HCT116 (cell line): Measurements from ENCODE around the gene NYAP1. TPM values are rescaled to one million over a fixed set of nuclear protein-coding genes. Genes with fewer than 3 reads are reported as not detected.

ENCODE experiments used
- ATAC-seq: fragments of 200-7000 bp; cut with Tn5 transposase; 2 replicates; pipeline ENCODE4 v1.9.1; 2020; ENCODE audit warnings: mild to moderate bottlenecking, moderate library complexity
- BruUV-seq: library from RNA; stranded (reverse); fragments of 400-500 nt; replicated peaks from 2 replicates; lab custom pipeline; 2021; lab: Mats Ljungman, UMichigan
- CTCF ChIA-PET: fragments of 300-600 bp; sonication (Branson Sonifier 250); formaldehyde crosslinking; loops from one replicate; lab custom pipeline; 2021; ENCODE audit warnings: antibody characterized with exemption; lab: Charles Lee
- POLR2A ChIA-PET: fragments of 300-600, 350-600 bp; sonication (Branson Sonifier 250); formaldehyde crosslinking; loops from one replicate; lab custom pipeline; 2021; ENCODE audit warnings: antibody characterized with exemption; lab: Charles Lee
- RAD21 ChIA-PET, 2 experiments: fragments of 300-600 bp; sonication (Branson Sonifier 250); formaldehyde crosslinking; loops; one replicate each; lab custom pipeline; 2023; ENCODE audit warnings: low total read pairs in 2 of 2; ENCODE audit not compliant: uncharacterized antibody in 2 of 2, unreplicated experiment in 2 of 2, low non-redundant PET in 1 of 2; lab: Charles Lee
- DNase-seq: peaks from one replicate; pipeline ENCODE4 v3.0.0-alpha.2; 2010; ENCODE audit warnings: low read depth, low spot score
- H2AFZ ChIP-seq: fragments of 200-600 bp; shearing (Covaris generic), sonication (generic); 2 replicates; pipeline ENCODE4 v1.6.1; 2017; ENCODE audit warnings: low read depth, mixed run types, mixed read lengths, antibody characterized with exemption, low read length; ENCODE audit not compliant: poor library complexity, severe bottlenecking
- H3K27ac ChIP-seq: 2 replicates; pipeline ENCODE4 v1.5.1; 2012; ENCODE audit warnings: low read depth, low read length
- H3K27me3 ChIP-seq: fragments of 200-600 bp; sonication (generic); 2 replicates; pipeline ENCODE4 v1.6.1; 2016; ENCODE audit warnings: mixed run types, low read length, mixed read lengths; ENCODE audit not compliant: insufficient read depth
- H3K36me3 ChIP-seq, 2 experiments: fragments of 200-500 bp in 1 of 2; fragments of 200-600 bp in 1 of 2; sonication (Bioruptor generic) in 1 of 2; sonication (generic) in 1 of 2; 2 replicates each; pipeline versions ENCODE4 v1.5.1 to v1.6.1; 2014 to 2016; ENCODE audit warnings: low read length in 2 of 2, inconsistent platforms in 1 of 2, mixed read lengths in 1 of 2, mixed run types in 1 of 2; ENCODE audit not compliant: insufficient read depth in 2 of 2, control insufficient read depth in 1 of 2
- H3K4me1 ChIP-seq, 2 experiments: fragments of 200-600 bp in 1 of 2; sonication (generic) in 1 of 2; 2 replicates each; pipeline versions ENCODE4 v1.5.1 to v1.6.1; 2012 to 2017; ENCODE audit warnings: low read length in 2 of 2, inconsistent platforms in 1 of 2, mild to moderate bottlenecking in 1 of 2, mixed read lengths in 1 of 2, mixed run types in 1 of 2, moderate library complexity in 1 of 2; ENCODE audit not compliant: insufficient read depth in 2 of 2, control insufficient read depth in 1 of 2
- H3K4me2 ChIP-seq: fragments of 200-600 bp; sonication (generic); 2 replicates; pipeline ENCODE4 v1.6.1; 2017; ENCODE audit warnings: mixed run types, low read length, mixed read lengths
- H3K4me3 ChIP-seq, 2 experiments: fragments of 200-600 bp in 1 of 2; sonication (generic) in 1 of 2; replicated peaks in 1 of 2; 2 replicates each; pipeline ENCODE4 v1.5.1; 2011 to 2016; ENCODE audit warnings: low read length in 2 of 2, control low read depth in 1 of 2, low read depth in 1 of 2, mild to moderate bottlenecking in 1 of 2, mixed read lengths in 1 of 2, mixed run types in 1 of 2
- H3K79me2 ChIP-seq: fragments of 200-600 bp; sonication (generic); 2 replicates; pipeline ENCODE4 v1.6.1; 2017; ENCODE audit warnings: mild to moderate bottlenecking, mixed run types, low read length, moderate library complexity, mixed read lengths; ENCODE audit not compliant: insufficient read depth
- H3K9ac ChIP-seq: fragments of 200-600 bp; sonication (generic); 2 replicates; pipeline ENCODE4 v1.6.1; 2016; ENCODE audit warnings: low read length, mixed read lengths
- H3K9me2 ChIP-seq: fragments of 200-600 bp; sonication (generic), shearing (Covaris generic); 2 replicates; pipeline ENCODE4 v1.6.1; 2017; ENCODE audit warnings: mixed run types, mild to moderate bottlenecking, moderate library complexity; ENCODE audit not compliant: insufficient read depth
- H3K9me3 ChIP-seq, 2 experiments: fragments of 200-500 bp in 1 of 2; fragments of 200-600 bp in 1 of 2; sonication (Bioruptor generic) in 1 of 2; sonication (generic) in 1 of 2; 2 replicates each; pipeline ENCODE4 v1.6.1; 2014 to 2017; ENCODE audit warnings: low read length in 2 of 2, mixed read lengths in 2 of 2, inconsistent platforms in 1 of 2, low read depth in 1 of 2, mild to moderate bottlenecking in 1 of 2, mixed run types in 1 of 2, moderate library complexity in 1 of 2; ENCODE audit not compliant: control insufficient read depth in 1 of 2, insufficient read depth in 1 of 2
- H4K20me1 ChIP-seq: fragments of 200-600 bp; sonication (generic), shearing (Covaris generic); 2 replicates; pipeline ENCODE4 v1.6.1; 2017; ENCODE audit warnings: mixed run types, mild to moderate bottlenecking, moderate library complexity; ENCODE audit not compliant: insufficient read depth
- EGR1 ChIP-seq: IDR thresholded peaks from 2 replicates; pipeline ENCODE4 v1.6.1; 2012; ENCODE audit warnings: low read depth
- EZH2phosphoT487 ChIP-seq: fragments of 200-600 bp; IDR thresholded peaks from 2 replicates; pipeline ENCODE4 v1.6.1; 2018; ENCODE audit warnings: antibody characterized with exemption, borderline replicate concordance
- FOSL1 ChIP-seq: IDR thresholded peaks from 2 replicates; pipeline ENCODE4 v1.6.1; 2012; ENCODE audit warnings: low read depth
- JUND ChIP-seq: IDR thresholded peaks from 2 replicates; pipeline ENCODE4 v1.6.1; 2012
- POLR2AphosphoS5 ChIP-seq: IDR thresholded peaks from 2 replicates; pipeline ENCODE4 v1.6.1; 2011; ENCODE audit warnings: mild to moderate bottlenecking, low read depth, low read length, moderate library complexity
- SRF ChIP-seq: IDR thresholded peaks from 2 replicates; pipeline ENCODE4 v1.6.1; 2012; ENCODE audit warnings: low read depth
- YY1 ChIP-seq: IDR thresholded peaks from 2 replicates; pipeline ENCODE4 v1.6.1; 2011; ENCODE audit warnings: low read length, low read depth, moderate library complexity, mild to moderate bottlenecking; ENCODE audit not compliant: insufficient replicate concordance; ENCODE audit errors: extremely low read depth
- ZNF274 ChIP-seq: fragments of 200-500 bp; sonication (Bioruptor generic); IDR thresholded peaks from 2 replicates; pipeline ENCODE4 v1.6.1; 2014; ENCODE audit warnings: mild to moderate bottlenecking, low read depth, low read length, inconsistent platforms
- intact Hi-C: fragments of 100-400 bp; cut with micrococcal nuclease; formaldehyde crosslinking; loops from 2 replicates; pipeline ENCODE4 v1.10.0; 2022
- total RNA-seq: library from RNA; stranded (reverse); gene quantifications from one replicate; pipeline ENCODE4 v1.2.1, GENCODE V29; 2021; ENCODE audit not compliant: unreplicated experiment
- TF ChIP-seq, protein P1 (sequence below): IDR thresholded peaks from 2 replicates; pipeline ENCODE4 v1.6.1; 2012; ENCODE audit warnings: low read depth

Gene NYAP1
- total RNA-seq, 1 experiment from 2014 or later: 6.7 TPM

DNA sequence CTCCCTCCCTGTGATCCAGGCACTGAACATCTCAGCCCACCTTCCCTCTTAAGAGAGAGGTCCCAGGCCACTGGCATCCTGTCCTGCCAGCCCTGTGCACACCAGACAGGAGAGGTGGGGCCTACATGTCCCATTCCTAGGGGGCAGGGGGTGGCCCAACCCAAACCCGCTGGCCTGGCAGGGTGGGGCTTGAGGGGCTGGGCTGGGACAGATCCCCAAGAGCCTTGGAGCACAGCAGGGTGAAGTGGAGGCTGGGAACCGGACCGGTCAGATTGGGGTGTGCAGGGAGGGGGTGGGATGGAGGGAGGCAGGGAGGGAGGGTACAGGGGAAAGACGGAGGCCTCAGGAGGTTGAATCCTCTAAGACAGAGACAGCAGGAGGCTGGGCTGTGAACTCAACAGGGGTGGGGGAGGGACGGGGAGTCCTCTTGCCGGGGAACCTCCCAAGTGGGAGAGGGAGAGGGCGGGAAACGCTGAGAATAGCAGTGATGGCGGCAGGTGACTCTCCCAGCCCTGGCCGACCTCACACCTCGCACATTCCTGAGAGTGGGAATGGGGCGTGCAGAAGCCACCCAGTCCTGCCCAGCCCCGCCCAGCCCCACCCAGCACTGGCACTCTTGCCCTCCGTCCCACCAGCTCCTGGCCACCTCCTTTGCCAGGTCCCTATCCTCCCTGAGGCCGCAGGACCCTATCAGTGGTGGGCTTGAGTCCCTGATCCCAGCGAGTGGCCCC lies 11.4 kb upstream of the NYAP1 start:
- H3K79me2 ChIP-seq: no peaks in the 10 kb centered on the region
- CTCF ChIA-PET: no interaction called here
- H3K27ac ChIP-seq: no peak overlapping the region

More for the DNA sequence above, 11.4 kb upstream of the NYAP1 start:
- H4K20me1 ChIP-seq: no peaks in the 10 kb centered on the region
- peak overlapping the region; percentile 10; the same call in 1 of the 2 replicates for H3K4me2 ChIP-seq
- peaks cover 23 to 31% of the 10 kb centered on the region in 2 experiments for H3K4me1 ChIP-seq
- no peaks in the 10 kb centered on the region for H3K27me3 ChIP-seq
- no peaks in the 10 kb centered on the region for H3K9me3 ChIP-seq
- no peaks in the 10 kb centered on the region for H3K9me2 ChIP-seq
- H3K36me3 ChIP-seq: peaks cover 0 to 4% of the 10 kb centered on the region in 2 experiments; a peak in 1 of 4 replicates
- no peak overlapping the region for H3K9ac ChIP-seq
- intact Hi-C loops: no loop called here
- no peak overlapping the region for H3K4me3 ChIP-seq
- POLR2A ChIA-PET: no interaction called here
- no TSS peak for BruUV-seq
- ATAC-seq: no peak
- RAD21 ChIA-PET: no interaction called here
- H2AFZ ChIP-seq: no peak overlapping the region
- TF ChIP-seq, protein P1, sequence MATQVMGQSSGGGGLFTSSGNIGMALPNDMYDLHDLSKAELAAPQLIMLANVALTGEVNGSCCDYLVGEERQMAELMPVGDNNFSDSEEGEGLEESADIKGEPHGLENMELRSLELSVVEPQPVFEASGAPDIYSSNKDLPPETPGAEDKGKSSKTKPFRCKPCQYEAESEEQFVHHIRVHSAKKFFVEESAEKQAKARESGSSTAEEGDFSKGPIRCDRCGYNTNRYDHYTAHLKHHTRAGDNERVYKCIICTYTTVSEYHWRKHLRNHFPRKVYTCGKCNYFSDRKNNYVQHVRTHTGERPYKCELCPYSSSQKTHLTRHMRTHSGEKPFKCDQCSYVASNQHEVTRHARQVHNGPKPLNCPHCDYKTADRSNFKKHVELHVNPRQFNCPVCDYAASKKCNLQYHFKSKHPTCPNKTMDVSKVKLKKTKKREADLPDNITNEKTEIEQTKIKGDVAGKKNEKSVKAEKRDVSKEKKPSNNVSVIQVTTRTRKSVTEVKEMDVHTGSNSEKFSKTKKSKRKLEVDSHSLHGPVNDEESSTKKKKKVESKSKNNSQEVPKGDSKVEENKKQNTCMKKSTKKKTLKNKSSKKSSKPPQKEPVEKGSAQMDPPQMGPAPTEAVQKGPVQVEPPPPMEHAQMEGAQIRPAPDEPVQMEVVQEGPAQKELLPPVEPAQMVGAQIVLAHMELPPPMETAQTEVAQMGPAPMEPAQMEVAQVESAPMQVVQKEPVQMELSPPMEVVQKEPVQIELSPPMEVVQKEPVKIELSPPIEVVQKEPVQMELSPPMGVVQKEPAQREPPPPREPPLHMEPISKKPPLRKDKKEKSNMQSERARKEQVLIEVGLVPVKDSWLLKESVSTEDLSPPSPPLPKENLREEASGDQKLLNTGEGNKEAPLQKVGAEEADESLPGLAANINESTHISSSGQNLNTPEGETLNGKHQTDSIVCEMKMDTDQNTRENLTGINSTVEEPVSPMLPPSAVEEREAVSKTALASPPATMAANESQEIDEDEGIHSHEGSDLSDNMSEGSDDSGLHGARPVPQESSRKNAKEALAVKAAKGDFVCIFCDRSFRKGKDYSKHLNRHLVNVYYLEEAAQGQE: no peak
- no peak for TF ChIP-seq JUND
- no peak for TF ChIP-seq EGR1
- no peak for TF ChIP-seq FOSL1
- TF ChIP-seq SRF: no peak
- no peak for TF ChIP-seq EZH2phosphoT487
- TF ChIP-seq POLR2AphosphoS5: no peak
- no peak for TF ChIP-seq ZNF274
- TF ChIP-seq YY1: no peak
- DNase-seq: no peak
